Panc1 (cell line): Measurements from ENCODE around the gene GJB3. TPM values are rescaled to one million over a fixed set of nuclear protein-coding genes. Genes with fewer than 3 reads are reported as not detected.

Source experiments
- ATAC-seq: fragments of 200-7000 bp; cut with Tn5 transposase; 2 replicates; pipeline ENCODE4 v1.9.1; 2020; ENCODE audit warnings: mild to moderate bottlenecking, moderate library complexity
- BruUV-seq: library from RNA; stranded (reverse); fragments of 400-500 nt; replicated peaks from 2 replicates; lab custom pipeline; 2021; lab: Mats Ljungman, UMichigan
- CTCF ChIA-PET: fragments of 300-600 bp; sonication (Branson Sonifier 250); formaldehyde crosslinking; loops from one replicate; lab custom pipeline; 2022; ENCODE audit warnings: antibody characterized with exemption; lab: Charles Lee
- POLR2A ChIA-PET: fragments of 300-600 bp; sonication (Branson Sonifier 250); formaldehyde crosslinking; loops from one replicate; lab custom pipeline; 2022; ENCODE audit warnings: antibody characterized with exemption; lab: Charles Lee
- DNase-seq: peaks from one replicate; pipeline ENCODE4 v3.0.0-alpha.2; 2010; ENCODE audit warnings: low read depth, low spot score
- H3K27ac ChIP-seq: 2 replicates; pipeline ENCODE4 v1.5.1; 2011; ENCODE audit warnings: mild to moderate bottlenecking, low read length, inconsistent platforms
- H3K27me3 ChIP-seq: fragments of 200-500 bp; sonication (Bioruptor generic); 2 replicates; pipeline ENCODE4 v1.6.0; 2014; ENCODE audit warnings: low read length, inconsistent platforms; ENCODE audit not compliant: control insufficient read depth, insufficient read depth
- H3K36me3 ChIP-seq: fragments of 200-500 bp; sonication (Bioruptor generic); 2 replicates; pipeline ENCODE4 v1.5.1; 2014; ENCODE audit warnings: inconsistent platforms, mild to moderate bottlenecking, low read length, moderate library complexity; ENCODE audit not compliant: control insufficient read depth, insufficient read depth
- H3K4me1 ChIP-seq: 2 replicates; pipeline ENCODE4 v1.5.1; 2011; ENCODE audit warnings: inconsistent platforms, mild to moderate bottlenecking, low read length, moderate library complexity; ENCODE audit not compliant: control insufficient read depth, insufficient read depth
- H3K4me3 ChIP-seq, 2 experiments: 2 replicates each; pipeline ENCODE4 v1.5.1; 2011 to 2012; ENCODE audit warnings: low read depth in 2 of 2, low read length in 2 of 2, mild to moderate bottlenecking in 2 of 2, inconsistent platforms in 1 of 2, moderate library complexity in 1 of 2
- H3K9me3 ChIP-seq: fragments of 200-500 bp; sonication (Bioruptor generic); 2 replicates; pipeline ENCODE4 v1.5.1; 2014; ENCODE audit warnings: low read depth, mild to moderate bottlenecking, inconsistent platforms, low read length, moderate library complexity; ENCODE audit not compliant: control insufficient read depth, insufficient read depth
- POLR2AphosphoS5 ChIP-seq: IDR thresholded peaks from 2 replicates; pipeline ENCODE4 v1.6.1; 2012; ENCODE audit warnings: mild to moderate bottlenecking, low read depth, low read length, moderate library complexity
- SIN3A ChIP-seq: IDR thresholded peaks from 2 replicates; pipeline ENCODE4 v1.6.1; 2012; ENCODE audit warnings: low read depth, mild to moderate bottlenecking, low read length, moderate library complexity, borderline replicate concordance; ENCODE audit not compliant: insufficient read depth
- TCF7L2 ChIP-seq: IDR thresholded peaks from 2 replicates; pipeline ENCODE4 v1.6.1; 2011; ENCODE audit warnings: mild to moderate bottlenecking, low read depth, low read length, inconsistent platforms
- in situ Hi-C: cut with HindIII; loops from 2 replicates; pipeline ENCODE4 v1.10.0; 2016; ENCODE audit warnings: low sequenced_read_pairs, low pct_unique_long_range_greater_than_20kb
- intact Hi-C: fragments of 100-400 bp; cut with micrococcal nuclease; formaldehyde crosslinking; loops from one replicate; pipeline ENCODE4 v1.10.0; 2022; ENCODE audit not compliant: unreplicated experiment
- total RNA-seq: library from RNA; stranded (reverse); gene quantifications from one replicate; pipeline ENCODE4 v1.2.1, GENCODE V29; 2021; ENCODE audit not compliant: unreplicated experiment
- TF ChIP-seq, protein P1 (sequence below): fragments of 450-650 bp; IDR thresholded peaks from 2 replicates; pipeline ENCODE4 v1.5.1; 2017; ENCODE audit warnings: mild to moderate bottlenecking
- TF ChIP-seq, protein P2 (sequence below), 2 experiments: IDR thresholded peaks; 2 replicates each; pipeline ENCODE4 v1.6.1; 2011 to 2012; ENCODE audit warnings: low read depth in 2 of 2, control low read depth in 1 of 2, low read length in 1 of 2, mild to moderate bottlenecking in 1 of 2, moderate library complexity in 1 of 2; ENCODE audit not compliant: insufficient read depth in 1 of 2

GJB3 gene
- total RNA-seq, 1 experiment from 2014 or later = 0.15 TPM

DNA sequence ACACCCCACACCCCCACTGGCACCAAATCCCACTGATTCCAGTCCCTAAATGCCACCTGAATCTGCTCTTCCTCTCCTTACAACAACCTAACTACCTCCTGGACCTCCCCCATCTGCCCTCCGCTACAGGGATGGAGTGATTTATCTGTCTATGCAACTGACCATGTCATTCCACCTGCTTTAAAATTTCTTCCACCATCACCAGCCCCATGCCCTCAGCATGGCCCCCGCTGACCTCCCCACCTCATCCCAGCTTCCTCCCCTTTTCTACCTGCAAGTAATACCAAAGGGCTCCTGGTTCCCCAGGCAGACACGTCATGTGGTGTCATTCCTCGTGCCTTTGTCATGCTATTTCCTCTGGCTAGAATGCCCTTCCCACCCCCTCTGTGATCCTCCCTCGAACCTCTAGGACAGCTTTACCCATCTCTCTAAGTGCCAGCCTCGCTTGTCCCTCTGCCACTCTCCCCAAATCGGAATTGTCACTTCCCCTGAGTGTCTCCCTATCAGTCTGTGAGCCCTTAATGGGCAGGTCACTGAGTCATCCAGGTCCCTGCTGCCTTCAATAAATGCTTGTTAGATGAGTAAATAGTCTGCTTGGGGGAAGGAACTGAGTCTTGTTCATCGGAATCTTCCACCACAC, 17.8 kb upstream of the GJB3 start:
- Histone ChIP-seq H3K4me1 (no peaks in the 10 kb centered on the region; the same call in 1 of the 2 replicates), H3K4me3 (no peak overlapping the region), H3K9me3 (no peaks in the 10 kb centered on the region), H3K36me3 (no peaks in the 10 kb centered on the region), H3K27me3 (no peaks in the 10 kb centered on the region), H3K27ac (no peak overlapping the region)
- ChIA-PET POLR2A (no interaction called here), CTCF (no interaction called here)
- no peak for TF ChIP-seq SIN3A
- TF ChIP-seq TCF7L2 = no peak
- TF ChIP-seq, protein P1, sequence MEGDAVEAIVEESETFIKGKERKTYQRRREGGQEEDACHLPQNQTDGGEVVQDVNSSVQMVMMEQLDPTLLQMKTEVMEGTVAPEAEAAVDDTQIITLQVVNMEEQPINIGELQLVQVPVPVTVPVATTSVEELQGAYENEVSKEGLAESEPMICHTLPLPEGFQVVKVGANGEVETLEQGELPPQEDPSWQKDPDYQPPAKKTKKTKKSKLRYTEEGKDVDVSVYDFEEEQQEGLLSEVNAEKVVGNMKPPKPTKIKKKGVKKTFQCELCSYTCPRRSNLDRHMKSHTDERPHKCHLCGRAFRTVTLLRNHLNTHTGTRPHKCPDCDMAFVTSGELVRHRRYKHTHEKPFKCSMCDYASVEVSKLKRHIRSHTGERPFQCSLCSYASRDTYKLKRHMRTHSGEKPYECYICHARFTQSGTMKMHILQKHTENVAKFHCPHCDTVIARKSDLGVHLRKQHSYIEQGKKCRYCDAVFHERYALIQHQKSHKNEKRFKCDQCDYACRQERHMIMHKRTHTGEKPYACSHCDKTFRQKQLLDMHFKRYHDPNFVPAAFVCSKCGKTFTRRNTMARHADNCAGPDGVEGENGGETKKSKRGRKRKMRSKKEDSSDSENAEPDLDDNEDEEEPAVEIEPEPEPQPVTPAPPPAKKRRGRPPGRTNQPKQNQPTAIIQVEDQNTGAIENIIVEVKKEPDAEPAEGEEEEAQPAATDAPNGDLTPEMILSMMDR = no peak
- TF ChIP-seq, protein P2, sequence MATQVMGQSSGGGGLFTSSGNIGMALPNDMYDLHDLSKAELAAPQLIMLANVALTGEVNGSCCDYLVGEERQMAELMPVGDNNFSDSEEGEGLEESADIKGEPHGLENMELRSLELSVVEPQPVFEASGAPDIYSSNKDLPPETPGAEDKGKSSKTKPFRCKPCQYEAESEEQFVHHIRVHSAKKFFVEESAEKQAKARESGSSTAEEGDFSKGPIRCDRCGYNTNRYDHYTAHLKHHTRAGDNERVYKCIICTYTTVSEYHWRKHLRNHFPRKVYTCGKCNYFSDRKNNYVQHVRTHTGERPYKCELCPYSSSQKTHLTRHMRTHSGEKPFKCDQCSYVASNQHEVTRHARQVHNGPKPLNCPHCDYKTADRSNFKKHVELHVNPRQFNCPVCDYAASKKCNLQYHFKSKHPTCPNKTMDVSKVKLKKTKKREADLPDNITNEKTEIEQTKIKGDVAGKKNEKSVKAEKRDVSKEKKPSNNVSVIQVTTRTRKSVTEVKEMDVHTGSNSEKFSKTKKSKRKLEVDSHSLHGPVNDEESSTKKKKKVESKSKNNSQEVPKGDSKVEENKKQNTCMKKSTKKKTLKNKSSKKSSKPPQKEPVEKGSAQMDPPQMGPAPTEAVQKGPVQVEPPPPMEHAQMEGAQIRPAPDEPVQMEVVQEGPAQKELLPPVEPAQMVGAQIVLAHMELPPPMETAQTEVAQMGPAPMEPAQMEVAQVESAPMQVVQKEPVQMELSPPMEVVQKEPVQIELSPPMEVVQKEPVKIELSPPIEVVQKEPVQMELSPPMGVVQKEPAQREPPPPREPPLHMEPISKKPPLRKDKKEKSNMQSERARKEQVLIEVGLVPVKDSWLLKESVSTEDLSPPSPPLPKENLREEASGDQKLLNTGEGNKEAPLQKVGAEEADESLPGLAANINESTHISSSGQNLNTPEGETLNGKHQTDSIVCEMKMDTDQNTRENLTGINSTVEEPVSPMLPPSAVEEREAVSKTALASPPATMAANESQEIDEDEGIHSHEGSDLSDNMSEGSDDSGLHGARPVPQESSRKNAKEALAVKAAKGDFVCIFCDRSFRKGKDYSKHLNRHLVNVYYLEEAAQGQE (IDR thresholded peaks at IDR 0.05; ENCODE audit: insufficient read depth in 1 of 2, low read depth in 2 of 2, low read length in 1 of 2) = no peak
- no peak for TF ChIP-seq POLR2AphosphoS5
- in situ Hi-C loops = no loop called here
- no TSS peak for BruUV-seq
- ATAC-seq (peak; percentile 89), DNase-seq (peak; percentile 82)
- intact Hi-C loops = no loop called here

DNA sequence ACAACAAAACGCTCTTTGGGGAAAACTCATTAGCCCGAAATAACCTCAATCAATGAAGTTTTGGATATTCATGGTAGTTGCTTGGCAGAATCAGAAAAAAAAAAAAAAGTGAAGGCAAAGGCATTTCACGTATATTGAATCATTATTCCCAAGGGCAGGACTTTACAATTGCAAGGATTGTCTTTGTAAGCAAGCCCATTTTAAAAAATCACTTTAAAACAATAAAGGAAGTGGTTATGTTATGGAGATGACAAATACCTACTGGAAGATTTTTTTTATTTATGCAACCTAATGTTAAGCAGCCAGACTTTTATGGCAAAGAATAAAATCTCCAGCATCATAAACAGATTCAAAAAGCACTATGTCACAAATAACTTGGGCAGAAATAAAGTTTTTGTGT, 12.2 kb upstream of the GJB3 start:
- in situ Hi-C loops = no loop called here
- intact Hi-C loops = no loop called here
- no peaks in the 10 kb centered on the region for H3K36me3 ChIP-seq
- no peaks in the 10 kb centered on the region for H3K27me3 ChIP-seq
- no peak for ATAC-seq
- H3K4me3 ChIP-seq = no peak overlapping the region
- H3K9me3 ChIP-seq = no peaks in the 10 kb centered on the region
- ChIA-PET CTCF (no interaction called here), POLR2A (no interaction called here)
- no peak overlapping the region for H3K27ac ChIP-seq
- TF ChIP-seq, protein P1 = no peak
- TF ChIP-seq TCF7L2 (no peak), SIN3A (no peak), POLR2AphosphoS5 (no peak)
- TF ChIP-seq, protein P2 (IDR thresholded peaks at IDR 0.05; ENCODE audit: insufficient read depth in 1 of 2, low read depth in 2 of 2, low read length in 1 of 2) = no peak
- no TSS peak for BruUV-seq
- H3K4me1 ChIP-seq = no peaks in the 10 kb centered on the region
- DNase-seq = no peak
